ENCODE measurements around the gene ASPHD2.

The ASPHD2 gene

GRCh38 chr22:26417406-26417805 lies 11.7 kb upstream of the ASPHD2 start (continued):
- TF ChIP-seq GLIS2 (tag by site-specific recombination; IDR thresholded peaks at IDR 0.05) (no peak), ZNF214 (tag by site-specific recombination; IDR thresholded peaks at IDR 0.05; ENCODE audit: borderline replicate concordance) (no peak), HOXC10 (CRISPR knock-in tag; IDR thresholded peaks at IDR 0.05) (no peak), ZNF16 (tag by site-specific recombination; IDR thresholded peaks at IDR 0.05; ENCODE audit: low read depth) (no peak), MEIS1 (CRISPR knock-in tag; IDR thresholded peaks at IDR 0.05; ENCODE audit: borderline replicate concordance) (no peak)
- TF ChIP-seq, protein P1, sequence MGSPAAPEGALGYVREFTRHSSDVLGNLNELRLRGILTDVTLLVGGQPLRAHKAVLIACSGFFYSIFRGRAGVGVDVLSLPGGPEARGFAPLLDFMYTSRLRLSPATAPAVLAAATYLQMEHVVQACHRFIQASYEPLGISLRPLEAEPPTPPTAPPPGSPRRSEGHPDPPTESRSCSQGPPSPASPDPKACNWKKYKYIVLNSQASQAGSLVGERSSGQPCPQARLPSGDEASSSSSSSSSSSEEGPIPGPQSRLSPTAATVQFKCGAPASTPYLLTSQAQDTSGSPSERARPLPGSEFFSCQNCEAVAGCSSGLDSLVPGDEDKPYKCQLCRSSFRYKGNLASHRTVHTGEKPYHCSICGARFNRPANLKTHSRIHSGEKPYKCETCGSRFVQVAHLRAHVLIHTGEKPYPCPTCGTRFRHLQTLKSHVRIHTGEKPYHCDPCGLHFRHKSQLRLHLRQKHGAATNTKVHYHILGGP (tag by site-specific recombination; IDR thresholded peaks at IDR 0.05): no peak

GRCh38 chr22:26418620-26419019 lies 10.4 kb upstream of the ASPHD2 start:
- Histone ChIP-seq H3K4me3 (ENCODE audit: low read depth, low read length) (no peak overlapping the region), H3K36me3 (ENCODE audit: control insufficient read depth in 2 of 2, insufficient read depth in 1 of 2, low read length in 2 of 2) (no peaks in the 10 kb centered on the region), H3K4me1 (ENCODE audit: control insufficient read depth, insufficient read depth, low read length) (no peaks in the 10 kb centered on the region), H3K9me3 (ENCODE audit: control insufficient read depth, insufficient read depth, low read depth, low read length) (no peaks in the 10 kb centered on the region), H3K27ac (ENCODE audit: extremely low read depth, low read depth, low read length) (no peak overlapping the region)
- ChIA-PET CTCF (interaction anchor here (2.5 kb wide), 1 partner anchor 42 kb away, joined by 13 read pairs; no protein-coding TSS in a partner anchor), POLR2A (no interaction called here)
- TF ChIP-seq ZNF76 (tag by site-specific recombination; IDR thresholded peaks at IDR 0.05; ENCODE audit: borderline replicate concordance, low read depth) (no peak), ZFHX2 (tag by site-specific recombination; conservative IDR thresholded peaks at IDR 0.05) (peak; percentile 60), ZNF398 (tag by site-specific recombination; IDR thresholded peaks at IDR 0.05) (no peak), ZNF449 (tag by site-specific recombination; IDR thresholded peaks at IDR 0.05) (no peak), ZNF184 (tag by site-specific recombination; IDR thresholded peaks at IDR 0.05) (no peak), ZNF555 (tag by site-specific recombination; conservative IDR thresholded peaks at IDR 0.05) (no peak), ZNF350 (tag by site-specific recombination; IDR thresholded peaks at IDR 0.05) (no peak)

DNA sequence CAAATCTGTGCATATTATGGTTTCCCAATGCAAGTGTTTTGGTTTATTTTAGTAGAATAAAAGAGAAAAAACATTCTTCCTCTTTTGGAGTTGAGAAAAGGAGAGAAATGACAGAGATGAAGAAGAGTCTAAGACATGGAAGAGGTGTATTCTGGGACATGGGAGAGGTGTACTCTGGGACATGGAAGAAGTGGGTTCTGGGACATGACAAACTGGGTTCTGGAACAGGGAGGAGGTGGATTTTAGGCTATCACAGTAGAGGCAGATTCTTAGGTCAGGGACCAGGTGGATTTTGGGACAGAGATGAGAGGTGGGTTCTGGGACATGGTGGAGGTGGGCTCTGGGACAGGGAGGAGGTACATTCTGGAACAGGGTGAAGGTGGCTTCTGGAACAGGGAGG lies 2.1 kb upstream of the ASPHD2 start:
- H3K27ac ChIP-seq (ENCODE audit: extremely low read depth, low read depth, low read length): no peak overlapping the region
- H3K4me3 ChIP-seq (ENCODE audit: low read depth, low read length): no peak overlapping the region
- H3K4me1 ChIP-seq (ENCODE audit: control insufficient read depth, insufficient read depth, low read length): no peaks in the 10 kb centered on the region; the same call in 1 of the 2 replicates
- no peaks in the 10 kb centered on the region for H3K9me3 ChIP-seq (ENCODE audit: control insufficient read depth, insufficient read depth, low read depth, low read length)
- ChIA-PET CTCF (no interaction called here), POLR2A (no interaction called here)
- peak; percentile 89 for TF ChIP-seq ZNF76 (tag by site-specific recombination; IDR thresholded peaks at IDR 0.05; ENCODE audit: borderline replicate concordance, low read depth)
- no peak for TF ChIP-seq ZFP3 (tag by site-specific recombination; IDR thresholded peaks at IDR 0.05; ENCODE audit: low read depth)
- no peak for TF ChIP-seq KLF16 (tag by site-specific recombination; IDR thresholded peaks at IDR 0.05)
- TF ChIP-seq ZBTB20 (tag by site-specific recombination; IDR thresholded peaks at IDR 0.05): no peak
- H3K36me3 ChIP-seq (ENCODE audit: control insufficient read depth in 2 of 2, insufficient read depth in 1 of 2, low read length in 2 of 2): no peaks in the 10 kb centered on the region

Measured in HEK293 (cell line).